IPS-18c (cell line): Measurements from ENCODE around the gene ARHGAP22.

ENCODE experiments used
- H3K4me3 ChIP-seq: 2 replicates; pipeline ENCODE4 v1.7.0; 2013; ENCODE audit warnings: low read depth, mild to moderate bottlenecking, low read length, moderate library complexity; ENCODE audit not compliant: insufficient read depth
- H3K9me3 ChIP-seq: one replicate; pipeline ENCODE4 v1.6.1; 2013; ENCODE audit warnings: mild to moderate bottlenecking, low read length, moderate library complexity; ENCODE audit not compliant: control insufficient read depth, insufficient read depth

ARHGAP22 gene

DNA sequence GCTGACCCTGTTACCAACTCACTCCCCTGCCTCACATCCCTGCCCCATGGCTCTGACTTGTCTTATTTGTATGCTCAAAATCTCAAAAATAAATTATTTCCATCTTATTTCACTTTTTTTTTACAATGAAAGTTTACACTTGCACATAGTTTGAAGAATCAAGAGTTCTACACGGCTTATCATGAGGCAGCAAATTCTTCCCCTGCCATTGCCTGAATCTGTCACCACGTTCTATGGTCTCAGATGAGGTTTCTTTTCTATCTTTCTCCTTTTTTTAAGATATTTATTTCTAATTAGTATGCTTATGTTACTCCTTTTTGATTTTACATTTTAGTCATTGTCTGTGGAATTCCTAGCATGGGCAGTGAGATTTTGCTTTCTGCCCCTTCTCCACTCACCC lies 28.4 kb downstream of the ARHGAP22 start:
- Histone ChIP-seq H3K4me3 (no peak overlapping the region), H3K9me3 (no peaks in the 10 kb centered on the region)

DNA sequence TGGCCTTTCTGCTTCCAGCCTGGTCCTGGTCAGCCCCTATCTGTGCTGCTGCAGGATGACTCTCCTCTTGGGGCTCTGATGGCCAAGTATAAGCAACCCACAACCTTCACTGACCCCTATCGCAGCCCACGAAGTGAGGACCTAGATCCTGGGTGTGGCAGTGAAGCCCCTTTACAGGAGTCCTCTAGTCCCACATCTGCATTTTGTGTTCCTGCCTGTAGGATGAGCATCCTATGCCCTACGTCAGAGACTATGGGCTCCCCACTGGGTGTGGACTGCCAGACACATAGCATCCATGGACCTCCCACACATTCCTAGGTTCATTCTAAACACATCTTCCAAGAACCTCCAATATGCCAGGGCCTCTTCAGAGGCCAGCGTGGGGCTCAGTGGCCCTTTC lies 29.0 kb downstream of the ARHGAP22 start:
- Histone ChIP-seq H3K9me3 (no peaks in the 10 kb centered on the region), H3K4me3 (no peak overlapping the region)

DNA sequence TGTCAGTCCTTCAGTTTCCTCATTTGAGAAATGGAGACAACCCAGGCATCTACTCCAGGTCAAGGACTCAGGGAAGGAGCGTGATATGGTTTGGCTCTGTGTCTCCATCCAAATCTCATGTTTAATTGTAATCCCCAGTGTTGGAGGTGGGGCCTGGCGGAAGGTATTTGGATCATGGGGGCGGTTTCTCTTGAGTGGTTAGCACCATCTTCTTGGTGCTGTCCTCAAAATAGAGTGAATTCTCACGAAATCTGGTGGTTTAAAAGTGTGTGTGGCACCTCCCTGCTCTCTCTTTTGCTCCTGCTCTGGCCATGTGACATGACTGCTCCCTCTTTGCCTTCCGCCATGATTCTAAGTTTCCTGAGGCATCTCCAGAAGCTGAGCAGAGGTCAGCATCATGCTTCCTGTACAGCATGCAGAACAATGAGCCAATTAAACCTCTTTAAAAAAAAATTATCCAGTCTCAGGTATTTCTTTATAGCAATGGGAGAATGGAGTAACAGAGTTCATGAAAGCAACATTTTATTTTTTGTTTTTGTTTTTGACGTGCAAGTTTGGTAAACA lies 30.0 kb downstream of the ARHGAP22 start:
- Histone ChIP-seq H3K4me3 (no peak overlapping the region), H3K9me3 (no peaks in the 10 kb centered on the region)

DNA sequence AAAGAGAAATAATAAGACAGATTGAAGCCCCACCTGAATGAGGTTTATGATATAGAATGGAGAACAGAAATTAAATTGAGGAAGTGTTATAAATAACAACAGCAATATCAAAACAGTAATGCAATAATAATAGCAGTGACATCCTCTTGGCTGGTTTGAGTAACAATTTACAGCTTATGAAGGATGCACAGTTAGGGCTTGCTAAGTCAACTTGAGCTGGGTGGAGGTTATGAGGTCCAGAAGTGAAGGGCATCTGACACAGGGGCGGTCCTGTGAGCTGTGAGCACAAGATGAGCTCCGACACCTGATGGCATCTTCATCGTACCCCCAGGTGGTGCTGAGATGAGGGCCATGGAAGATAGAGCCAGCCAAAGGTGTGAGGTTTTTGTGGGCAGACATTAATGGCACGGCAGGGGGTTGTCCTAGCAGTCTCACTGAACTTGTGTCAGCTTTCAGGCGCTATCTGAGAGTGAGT lies 30.5 kb downstream of the ARHGAP22 start:
- no peaks in the 10 kb centered on the region for H3K9me3 ChIP-seq
- no peak overlapping the region for H3K4me3 ChIP-seq

DNA sequence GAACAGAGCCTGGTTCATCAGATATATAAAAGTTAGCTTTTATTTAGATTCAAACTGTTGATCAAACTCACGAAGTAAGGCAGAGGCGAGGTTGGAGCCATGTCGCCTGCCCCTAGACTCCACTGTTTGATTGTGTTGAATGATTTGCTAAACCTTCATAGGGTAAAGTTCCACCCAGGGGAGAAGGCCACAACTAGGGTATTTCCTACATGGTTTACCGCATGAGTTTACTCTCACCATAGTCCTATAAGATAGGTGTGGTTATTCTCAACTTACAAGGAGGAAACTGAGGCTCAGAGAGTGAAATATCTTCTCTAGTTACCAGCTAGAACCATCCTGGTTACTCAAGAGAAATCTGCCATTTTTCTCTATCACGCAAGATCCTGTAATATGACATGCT lies 31.8 kb downstream of the ARHGAP22 start:
- no peak overlapping the region for H3K4me3 ChIP-seq
- H3K9me3 ChIP-seq = no peaks in the 10 kb centered on the region

DNA sequence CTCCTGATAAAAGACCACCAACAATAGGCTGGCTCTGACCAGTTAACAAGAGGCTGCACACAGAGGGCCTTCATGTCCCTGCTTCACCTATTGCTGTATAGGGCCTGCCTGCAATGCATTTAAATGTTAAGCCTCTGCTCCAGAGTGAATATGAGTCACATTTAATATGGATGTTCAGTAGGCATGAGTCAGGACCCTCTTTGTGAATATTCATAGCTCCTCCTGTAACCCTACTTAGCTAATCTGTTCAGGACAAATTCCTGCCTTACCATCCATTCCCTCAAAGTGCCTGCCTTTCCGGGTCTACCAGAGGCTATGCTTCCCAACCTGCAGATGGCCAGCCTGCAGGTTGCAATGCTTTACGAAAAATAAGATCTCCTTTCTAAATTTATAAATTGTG lies 32.5 kb downstream of the ARHGAP22 start:
- H3K4me3 ChIP-seq = no peak overlapping the region
- no peaks in the 10 kb centered on the region for H3K9me3 ChIP-seq

DNA sequence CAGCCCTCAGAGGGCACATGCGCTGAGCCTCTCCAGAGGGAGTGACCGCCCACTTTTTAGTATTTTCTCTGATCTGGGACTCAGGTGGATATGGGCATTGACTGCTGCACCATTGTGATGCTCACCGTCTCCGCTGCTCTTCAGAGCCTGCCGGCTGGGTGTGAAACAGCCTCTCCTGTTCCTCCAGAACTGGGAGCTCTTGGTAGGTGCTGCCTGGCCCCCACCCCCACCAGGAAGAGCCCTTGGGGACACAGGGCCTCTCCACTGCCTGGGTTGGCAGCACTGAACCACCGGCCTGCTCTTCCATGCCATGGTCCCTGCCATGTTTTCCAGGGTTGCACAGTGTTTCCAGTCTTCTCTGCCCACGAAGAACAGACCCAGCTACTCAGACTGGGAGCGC lies 36.3 kb downstream of the ARHGAP22 start:
- Histone ChIP-seq H3K4me3 (no peak overlapping the region), H3K9me3 (no peaks in the 10 kb centered on the region)

DNA sequence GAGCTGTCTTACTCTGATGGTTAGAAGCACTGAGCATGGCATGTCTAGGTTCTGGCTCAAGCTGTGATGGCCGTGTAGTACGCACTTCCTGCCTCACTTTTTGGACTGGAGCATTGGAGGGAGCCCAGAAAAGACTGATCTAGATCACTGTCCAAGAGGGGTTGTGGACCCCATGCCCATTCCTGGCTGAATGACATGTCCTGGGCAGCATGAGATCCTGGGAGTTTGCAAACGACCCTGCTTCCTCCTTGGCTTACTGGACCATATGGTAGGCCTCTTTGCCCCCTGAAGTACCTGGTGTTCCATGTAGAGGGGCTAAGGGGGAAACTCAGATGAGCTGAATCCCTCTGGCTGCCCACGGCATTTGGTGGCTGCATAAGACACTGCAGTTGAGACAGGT lies 36.7 kb downstream of the ARHGAP22 start:
- H3K4me3 ChIP-seq = no peak overlapping the region
- no peaks in the 10 kb centered on the region for H3K9me3 ChIP-seq

DNA sequence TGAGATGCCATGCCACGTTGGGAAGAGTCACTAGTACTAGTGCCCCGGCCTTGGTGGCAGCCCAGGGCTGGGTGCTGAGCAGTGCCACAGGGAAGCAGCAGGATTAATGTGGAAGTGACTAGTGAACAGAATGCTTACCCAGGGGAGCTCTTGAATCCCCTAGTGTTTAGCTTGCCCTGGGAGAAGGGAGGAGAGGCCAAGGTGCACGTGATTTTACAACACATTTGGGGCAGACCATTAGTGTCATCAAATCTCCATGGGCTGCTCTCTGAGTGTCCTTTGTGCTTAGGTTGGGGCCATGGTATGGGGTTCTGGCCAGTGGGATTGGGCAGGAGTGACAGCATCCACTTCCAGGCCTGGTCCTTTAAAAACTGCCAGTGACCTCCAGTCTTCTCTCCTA lies 37.5 kb downstream of the ARHGAP22 start:
- no peaks in the 10 kb centered on the region for H3K9me3 ChIP-seq

DNA sequence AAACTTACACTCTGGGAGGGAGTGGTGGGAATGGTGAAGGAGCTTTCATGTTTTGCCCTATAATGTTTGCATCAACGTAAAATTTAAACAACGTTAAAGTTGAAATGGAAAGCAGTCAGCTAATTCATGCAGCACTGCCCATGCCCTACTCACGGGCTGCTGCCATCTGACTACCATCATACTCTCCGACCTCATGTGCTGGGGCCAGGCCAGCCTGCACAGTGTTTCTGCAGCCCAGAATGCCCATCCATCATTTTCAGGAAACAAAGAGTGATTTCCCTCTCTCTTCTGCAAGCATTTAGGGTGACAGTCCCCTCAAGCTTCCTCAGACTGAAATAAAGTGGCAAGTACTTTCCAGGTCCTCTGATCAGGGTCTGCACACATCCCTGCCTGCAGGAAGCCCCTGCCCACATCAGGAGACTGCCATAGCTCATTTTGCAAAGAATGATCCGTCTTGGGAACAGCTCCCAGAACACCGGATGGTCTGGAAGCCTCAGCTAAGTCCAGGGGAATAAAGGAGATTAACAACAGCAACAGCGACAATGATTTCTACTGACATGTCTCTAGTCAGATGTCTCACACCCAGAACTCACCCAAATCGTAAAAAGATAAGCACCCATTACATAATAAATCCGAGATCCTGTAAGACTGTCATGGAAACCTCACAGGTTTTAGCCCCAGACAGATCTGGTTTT lies 40.3 kb downstream of the ARHGAP22 start:
- no peaks in the 10 kb centered on the region for H3K9me3 ChIP-seq
- no peak overlapping the region for H3K4me3 ChIP-seq

More for the DNA sequence above, 37.5 kb downstream of the ARHGAP22 start:
- no peak overlapping the region for H3K4me3 ChIP-seq

DNA sequence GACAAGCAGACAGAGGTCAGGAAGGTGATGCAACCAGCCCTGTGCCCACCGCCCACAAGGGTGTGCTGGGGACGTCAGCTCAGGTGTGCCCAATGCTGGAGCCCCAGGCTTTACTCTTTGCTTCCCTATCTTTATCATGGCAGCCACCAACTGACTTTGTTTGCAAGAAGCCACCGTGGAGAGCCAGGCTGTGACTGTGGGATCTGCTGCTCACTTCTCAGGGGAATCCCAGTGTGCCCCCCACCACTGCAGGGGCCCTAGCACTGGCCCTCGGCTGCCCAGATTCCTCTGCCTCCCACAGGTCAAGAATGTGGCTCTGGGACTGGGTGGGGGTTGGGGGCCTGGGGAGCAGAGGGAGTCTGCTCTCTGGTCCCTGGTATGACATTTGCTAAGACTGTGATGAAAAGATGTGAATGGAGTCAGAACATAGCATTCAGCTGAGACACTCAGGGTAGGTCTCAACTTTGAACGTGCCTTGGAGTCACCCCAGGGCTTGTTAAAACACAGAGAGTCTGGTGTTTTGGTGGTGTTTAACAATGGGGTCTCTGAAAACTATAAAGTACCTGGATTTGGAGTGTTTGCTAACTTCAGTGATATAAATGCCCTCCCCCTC lies 47.3 kb downstream of the ARHGAP22 start:
- Histone ChIP-seq H3K9me3 (no peaks in the 10 kb centered on the region), H3K4me3 (no peak overlapping the region)

DNA sequence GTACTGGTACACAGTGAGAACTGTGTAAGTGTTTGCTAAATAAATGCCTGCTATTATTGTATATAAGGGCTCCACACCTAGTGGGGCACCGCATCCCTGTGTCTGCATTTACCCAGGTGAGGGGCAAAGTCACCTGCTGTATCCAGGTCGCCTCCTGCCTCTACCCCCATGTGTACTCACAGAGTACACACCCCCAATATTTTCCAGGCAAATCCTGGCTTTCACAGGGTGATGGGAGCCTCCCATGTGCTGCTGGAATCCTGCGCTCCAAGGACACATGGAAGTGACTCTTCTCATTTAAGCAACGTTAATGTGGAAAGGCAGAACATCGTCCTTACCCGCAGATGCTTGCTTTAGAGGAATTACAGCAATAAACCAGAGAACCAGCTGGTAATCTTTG lies 48.2 kb downstream of the ARHGAP22 start:
- no peak overlapping the region for H3K4me3 ChIP-seq

DNA sequence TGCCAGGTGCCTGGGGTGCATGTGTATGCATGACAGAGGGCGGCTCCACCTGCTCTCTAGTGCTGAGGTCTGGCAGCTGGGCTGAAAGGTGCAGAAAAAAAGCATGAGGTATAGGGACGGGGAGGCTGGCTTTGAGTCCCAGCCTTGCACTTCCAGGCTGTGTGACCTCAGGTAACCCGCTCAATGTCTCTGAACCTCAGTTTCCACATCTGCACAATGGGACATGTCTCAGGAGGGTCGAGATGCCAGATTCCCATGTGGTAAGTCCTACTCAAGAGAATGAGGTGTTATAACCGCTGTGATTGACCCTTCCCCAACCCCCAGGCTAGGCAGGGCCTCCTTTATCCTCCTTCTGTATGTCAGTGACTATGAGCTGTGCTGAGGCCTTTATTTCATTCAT lies 48.8 kb downstream of the ARHGAP22 start:
- H3K9me3 ChIP-seq = no peaks in the 10 kb centered on the region

More for the DNA sequence above, 48.2 kb downstream of the ARHGAP22 start:
- no peaks in the 10 kb centered on the region for H3K9me3 ChIP-seq

DNA sequence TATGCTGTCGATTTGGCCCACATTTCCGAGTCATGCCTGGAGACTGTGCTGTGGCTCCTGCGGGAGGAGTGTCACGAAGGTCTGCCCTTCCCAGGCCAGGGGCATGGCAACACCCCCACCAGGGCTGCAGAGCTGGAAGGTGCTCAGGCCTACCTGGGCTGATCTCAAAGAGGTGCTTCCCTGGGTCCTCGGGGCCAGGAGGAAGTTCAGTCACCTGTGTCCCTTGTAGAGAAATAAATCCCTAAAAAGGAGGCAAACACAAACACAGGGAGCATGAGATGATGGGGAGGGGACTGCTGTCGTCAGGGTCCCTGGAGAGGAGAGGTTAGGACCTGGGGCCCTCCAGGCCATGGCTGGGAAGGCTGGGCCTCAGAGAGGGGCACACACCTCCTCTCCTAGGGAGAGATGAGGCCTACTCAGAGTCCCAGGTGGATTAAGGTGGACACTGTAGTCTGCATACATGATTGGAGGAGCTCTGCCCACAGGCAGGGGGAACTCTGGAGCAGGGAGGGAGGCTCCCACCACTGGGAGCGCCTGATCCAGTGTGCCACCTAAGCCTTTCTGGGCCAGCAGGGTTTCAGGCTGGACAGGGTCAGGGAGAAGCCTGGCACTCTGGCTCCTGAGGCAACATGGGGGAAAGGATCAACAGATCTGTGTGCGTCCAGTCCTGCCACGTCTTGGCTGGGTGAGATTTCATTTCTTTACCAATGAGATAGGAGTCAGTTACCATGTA lies 49.4 kb downstream of the ARHGAP22 start:
- H3K4me3 ChIP-seq = no peak overlapping the region

More for the DNA sequence above, 48.8 kb downstream of the ARHGAP22 start:
- H3K4me3 ChIP-seq = no peak overlapping the region

DNA sequence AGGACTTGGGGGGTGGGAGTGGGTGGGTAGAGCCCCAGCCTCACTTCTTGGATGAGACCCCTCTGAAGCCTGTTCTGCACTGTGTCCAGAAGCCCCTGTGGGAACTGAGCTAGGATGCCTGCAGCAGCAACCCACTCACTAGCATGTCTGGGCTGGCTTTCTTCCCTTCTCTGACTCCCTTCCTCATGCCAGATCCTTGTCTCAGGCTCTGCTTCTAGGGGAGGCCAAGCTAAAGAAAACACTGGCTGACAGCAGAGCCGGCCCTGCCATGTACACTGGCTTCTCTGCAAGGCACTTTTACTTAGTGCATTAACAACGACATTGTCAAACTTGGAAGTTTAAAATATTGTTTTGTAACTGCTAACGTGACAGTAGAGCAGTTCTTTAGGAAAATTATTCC lies 50.2 kb downstream of the ARHGAP22 start:
- Histone ChIP-seq H3K4me3 (no peak overlapping the region), H3K9me3 (no peaks in the 10 kb centered on the region)

More for the DNA sequence above, 49.4 kb downstream of the ARHGAP22 start:
- H3K9me3 ChIP-seq = no peaks in the 10 kb centered on the region

DNA sequence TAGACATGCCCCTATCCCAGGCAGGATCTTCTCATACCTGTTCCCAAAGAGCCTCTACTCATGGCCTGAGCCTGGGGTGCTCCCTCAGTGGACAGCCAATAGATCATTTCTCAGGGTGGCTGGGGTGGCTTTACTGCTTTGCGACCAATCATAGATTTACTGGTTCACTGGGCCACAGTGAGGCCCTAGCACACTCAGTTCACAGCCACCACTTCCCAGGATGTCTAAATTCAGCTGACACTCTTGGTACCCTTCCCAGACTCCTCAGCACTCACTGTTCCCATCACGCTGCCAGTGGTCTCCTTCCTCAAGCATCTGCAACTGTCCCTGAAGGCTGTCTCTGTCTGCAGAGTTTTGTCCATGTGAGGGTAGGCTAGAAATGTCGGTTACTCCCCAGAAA lies 50.6 kb downstream of the ARHGAP22 start:
- peaks cover under 1% of the 10 kb centered on the region for H3K9me3 ChIP-seq
- no peak overlapping the region for H3K4me3 ChIP-seq

DNA sequence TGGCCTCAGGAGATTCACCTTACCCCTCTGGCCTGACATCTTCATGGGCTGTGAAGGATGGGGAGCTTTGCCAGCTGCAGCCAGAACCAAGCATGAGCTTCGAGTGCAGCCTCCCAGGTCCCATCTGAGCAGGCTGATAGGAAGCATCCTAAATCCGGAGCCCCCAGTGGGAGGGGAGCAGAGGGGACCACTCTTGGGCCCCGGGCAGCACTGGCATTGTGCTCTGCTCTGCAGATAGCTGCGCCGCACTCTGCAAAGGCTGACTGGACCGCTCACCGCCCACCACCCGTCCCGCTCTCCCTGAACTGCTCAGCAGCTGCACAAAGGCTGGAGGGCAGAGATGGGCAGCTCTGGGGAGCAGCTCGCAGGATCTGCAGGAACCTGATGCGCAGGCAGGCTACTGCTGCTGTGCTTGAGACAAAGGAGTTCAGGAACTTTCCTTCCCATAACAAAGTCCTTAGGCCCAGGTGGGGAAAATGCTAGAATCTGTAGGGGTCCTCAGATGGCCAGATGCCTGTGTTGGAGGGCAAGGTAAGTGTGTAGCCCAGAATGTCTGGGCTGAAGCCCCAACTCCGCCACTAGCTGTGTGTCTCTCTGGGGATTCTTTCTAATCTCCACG lies 51.8 kb downstream of the ARHGAP22 start:
- Histone ChIP-seq H3K9me3 (peaks cover 2% of the 10 kb centered on the region), H3K4me3 (no peak overlapping the region)
